ENCODE data around the gene PPARD. TPM values are rescaled to one million over a fixed set of nuclear protein-coding genes. Genes with fewer than 3 reads are reported as not detected.
A peak's percentile ranks its signal among the peaks of the same experiment; 100 is the strongest.

PPARD gene
- total and polyA plus RNA-seq, 2 of the 13 experiments (the other 11 are each of a cell fraction or from before 2014, with no cell fraction given) = 6.1 to 13.3 TPM

- TF ChIP-seq POLR2G (IDR thresholded peaks at IDR 0.05; ENCODE audit: low read depth, low read length) = peak; percentile 82
- peak; percentile 11 to 24; a peak in 1 of 4 replicates for TF ChIP-seq MAFK (conservative IDR thresholded peaks at IDR 0.05 in 1 of 2, IDR thresholded peaks at IDR 0.05 in 1 of 2; ENCODE audit: low read length in 2 of 2)
- peak; percentile 89; the same call in 1 of the 2 replicates for TF ChIP-seq SMAD1 (CRISPR knock-in tag; IDR thresholded peaks at IDR 0.05; ENCODE audit: borderline replicate concordance, low read depth)
- TF ChIP-seq XRCC5 (optimal IDR thresholded peaks at IDR 0.05; ENCODE audit: low read length) = peak; percentile 98
- TF ChIP-seq GATAD1 (CRISPR knock-in tag; IDR thresholded peaks at IDR 0.05) = peak; percentile 79
- peak; percentile 100 for TF ChIP-seq RAD21 (CRISPR knock-in tag; IDR thresholded peaks at IDR 0.05)
- no peak for TF ChIP-seq FOSL1 (CRISPR knock-in tag; IDR thresholded peaks at IDR 0.05; ENCODE audit: borderline replicate concordance)
- TF ChIP-seq ZNF136 (CRISPR knock-in tag; IDR thresholded peaks at IDR 0.05; ENCODE audit: low read depth) = peak; percentile 34; the same call in 1 of the 2 replicates
- peak; percentile 63 for TF ChIP-seq MXD4 (CRISPR knock-in tag; IDR thresholded peaks at IDR 0.05)
- peak; percentile 76 for TF ChIP-seq ISL2 (CRISPR knock-in tag; IDR thresholded peaks at IDR 0.05)
- TF ChIP-seq ZBTB40 (IDR thresholded peaks at IDR 0.05) = no peak
- TF ChIP-seq ZBTB40 (CRISPR knock-in tag; IDR thresholded peaks at IDR 0.05) = peak; percentile 63; the same call in 1 of the 2 replicates
- TF ChIP-seq ZGPAT (CRISPR knock-in tag; IDR thresholded peaks at IDR 0.05) = peak; percentile 86
- TF ChIP-seq NR2F6 (IDR thresholded peaks at IDR 0.05) = no peak
- peak; percentile 56 for TF ChIP-seq NR2F6 (CRISPR knock-in tag; IDR thresholded peaks at IDR 0.05)
- TF ChIP-seq SOX13 (IDR thresholded peaks at IDR 0.05) = no peak
- TF ChIP-seq SOX13 (CRISPR knock-in tag; conservative IDR thresholded peaks at IDR 0.05 in 1 of 2, IDR thresholded peaks at IDR 0.05 in 1 of 2) = peak in 1 of 2 experiments; percentile 60; a peak in 2 of 4 replicates
- TF ChIP-seq HOXA7 (CRISPR knock-in tag; IDR thresholded peaks at IDR 0.05) = no peak
- peak; percentile 29; the same call in 1 of the 2 replicates for TF ChIP-seq ZNF3 (CRISPR knock-in tag; IDR thresholded peaks at IDR 0.05)
- peak; percentile 63 for TF ChIP-seq ASH2L (IDR thresholded peaks at IDR 0.05; ENCODE audit: insufficient read length, low read depth, low read length)
Measured at GRCh38 chr6:35297601-35298481, 44.5 kb upstream of the PPARD start, which contains the start of gene DEF6 (continued).

All from HepG2 (cell line).